Measurements from ENCODE around the gene USH2A. TPM values are rescaled to one million over a fixed set of nuclear protein-coding genes. Genes with fewer than 3 reads are reported as not detected.

Gene USH2A
- total RNA-seq, 2 experiments from 2014 or later: not detected

GRCh38 chr1:215636258-215636965 lies 786.8 kb downstream of the USH2A start:
- intact Hi-C loops (cut with micrococcal nuclease): no loop called here
- Mint-ChIP-seq H3K4me3 (no peak overlapping the region), H3K9me3 (no peaks in the 10 kb centered on the region), H3K27ac (no peak overlapping the region), H3K27me3 (no peaks in the 10 kb centered on the region), H3K4me1 (ENCODE audit: low read depth) (no peaks in the 10 kb centered on the region), H3K36me3 (ENCODE audit: low read depth) (no peaks in the 10 kb centered on the region)
- DNase-seq (no peak), ATAC-seq (no peak)
- ChIA-PET CTCF (no interaction called here), POLR2A (no interaction called here)
- TF ChIP-seq CTCF (IDR thresholded peaks at IDR 0.05): no peak

GRCh38 chr1:215635827-215636226 lies 787.4 kb downstream of the USH2A start:
- POLR2A ChIA-PET: no interaction called here
- H3K4me3 Mint-ChIP-seq: no peak overlapping the region
- CTCF ChIA-PET: no interaction called here
- no peak for TF ChIP-seq CTCF (IDR thresholded peaks at IDR 0.05)
- H3K27me3 Mint-ChIP-seq: no peaks in the 10 kb centered on the region
- ATAC-seq (no peak), DNase-seq (no peak)
- no peak overlapping the region for H3K27ac Mint-ChIP-seq
- no peaks in the 10 kb centered on the region for H3K9me3 Mint-ChIP-seq
- no peaks in the 10 kb centered on the region for H3K36me3 Mint-ChIP-seq (ENCODE audit: low read depth)
- intact Hi-C loops (cut with micrococcal nuclease): no loop called here
- H3K4me1 Mint-ChIP-seq (ENCODE audit: low read depth): no peaks in the 10 kb centered on the region

GRCh38 chr1:215631489-215631888 lies 791.8 kb downstream of the USH2A start:
- Mint-ChIP-seq H3K27me3 (no peaks in the 10 kb centered on the region), H3K4me3 (no peak overlapping the region), H3K36me3 (ENCODE audit: low read depth) (no peaks in the 10 kb centered on the region), H3K9me3 (no peaks in the 10 kb centered on the region), H3K27ac (no peak overlapping the region), H3K4me1 (ENCODE audit: low read depth) (no peaks in the 10 kb centered on the region)
- ChIA-PET CTCF (no interaction called here), POLR2A (no interaction called here)
- DNase-seq: no peak
- no peak for ATAC-seq
- no peak for TF ChIP-seq CTCF (IDR thresholded peaks at IDR 0.05)
- intact Hi-C loops (cut with micrococcal nuclease): no loop called here

GRCh38 chr1:215631040-215631439 lies 792.2 kb downstream of the USH2A start:
- ChIA-PET CTCF (no interaction called here), POLR2A (no interaction called here)
- Mint-ChIP-seq H3K4me1 (ENCODE audit: low read depth) (no peaks in the 10 kb centered on the region), H3K36me3 (ENCODE audit: low read depth) (no peaks in the 10 kb centered on the region), H3K27ac (no peak overlapping the region), H3K4me3 (no peak overlapping the region), H3K9me3 (no peaks in the 10 kb centered on the region), H3K27me3 (no peaks in the 10 kb centered on the region)
- ATAC-seq (no peak), DNase-seq (no peak)
- no peak for TF ChIP-seq CTCF (IDR thresholded peaks at IDR 0.05)
- intact Hi-C loops (cut with micrococcal nuclease): no loop called here

- POLR2A ChIA-PET: no interaction called here
- no peak overlapping the region for H3K27ac Mint-ChIP-seq
- no peak overlapping the region for H3K4me3 Mint-ChIP-seq
- no peak for TF ChIP-seq CTCF (IDR thresholded peaks at IDR 0.05)
- no peaks in the 10 kb centered on the region for H3K36me3 Mint-ChIP-seq (ENCODE audit: low read depth)
- no peaks in the 10 kb centered on the region for H3K27me3 Mint-ChIP-seq
- no peaks in the 10 kb centered on the region for H3K4me1 Mint-ChIP-seq (ENCODE audit: low read depth)
- DNase-seq (no peak), ATAC-seq (no peak)
- no peaks in the 10 kb centered on the region for H3K9me3 Mint-ChIP-seq
- CTCF ChIA-PET: no interaction called here
- intact Hi-C loops (cut with micrococcal nuclease): no loop called here
Observed at GRCh38 chr1:215625949-215626348, 797.3 kb downstream of the USH2A start.
